Fibroblast of lung (primary cell): ENCODE results near the gene VAV1. TPM values are rescaled to one million over a fixed set of nuclear protein-coding genes. Genes with fewer than 3 reads are reported as not detected.

Experiments used
- DNase-seq, 2 donors: peaks; one replicate each; pipeline versions ENCODE4 v3.0.0 to v3.0.0-alpha.2; 2010; ENCODE audit warnings: low read depth in 2 of 2
- H2AFZ ChIP-seq: 2 replicates; pipeline ENCODE4 v1.5.1; 2012; ENCODE audit warnings: low read length, control low read depth, inconsistent platforms
- H3K27ac ChIP-seq: 2 replicates; pipeline ENCODE4 v1.5.1; 2011; ENCODE audit warnings: low read length, control low read depth; ENCODE audit not compliant: insufficient read depth
- H3K27me3 ChIP-seq: 2 replicates; pipeline ENCODE4 v1.5.1; 2011; ENCODE audit warnings: mild to moderate bottlenecking, low read length; ENCODE audit not compliant: control insufficient read depth, insufficient read depth
- H3K36me3 ChIP-seq: 2 replicates; pipeline ENCODE4 v1.5.1; 2011; ENCODE audit warnings: low read length; ENCODE audit not compliant: control insufficient read depth, insufficient read depth
- H3K4me1 ChIP-seq: 2 replicates; pipeline ENCODE4 v1.5.1; 2011; ENCODE audit warnings: low read length; ENCODE audit not compliant: control insufficient read depth, insufficient read depth; ENCODE audit errors: extremely low read depth
- H3K4me2 ChIP-seq: 2 replicates; pipeline ENCODE4 v1.5.1; 2011; ENCODE audit warnings: low read length, control low read depth; ENCODE audit not compliant: insufficient read depth; ENCODE audit errors: extremely low read depth
- H3K4me3 ChIP-seq, 4 experiments: fragments of 200-600 bp in 1 of 4; sonication (generic) in 1 of 4; replicated peaks in 1 of 4; 2 replicates each; pipeline ENCODE4 v1.5.1; 2011 to 2016; ENCODE audit warnings: low read length in 4 of 4, low read depth in 3 of 4, mild to moderate bottlenecking in 3 of 4, control low read depth in 2 of 4, inconsistent platforms in 1 of 4, mixed read lengths in 1 of 4; ENCODE audit not compliant: insufficient read depth in 1 of 4; ENCODE audit errors: control extremely low read depth in 1 of 4
- H3K79me2 ChIP-seq: 2 replicates; pipeline ENCODE4 v1.5.1; 2012; ENCODE audit warnings: mild to moderate bottlenecking, low read length, inconsistent platforms; ENCODE audit not compliant: control insufficient read depth, insufficient read depth
- H3K9ac ChIP-seq: 2 replicates; pipeline ENCODE4 v1.5.1; 2011; ENCODE audit warnings: mild to moderate bottlenecking, low read length, control low read depth; ENCODE audit not compliant: insufficient read depth
- H3K9me3 ChIP-seq: 2 replicates; pipeline ENCODE4 v1.5.1; 2012; ENCODE audit warnings: low read depth, low read length; ENCODE audit not compliant: control insufficient read depth, insufficient read depth
- H4K20me1 ChIP-seq: 2 replicates; pipeline ENCODE4 v1.5.1; 2011; ENCODE audit warnings: low read length; ENCODE audit not compliant: control insufficient read depth, insufficient read depth; ENCODE audit errors: extremely low read depth
- CTCF ChIP-seq, 2 donors: IDR thresholded peaks in 1 of 2; conservative IDR thresholded peaks in 1 of 2; 1 replicate in 1 of 2; 2 replicates in 1 of 2; pipeline ENCODE4 v1.5.1; 2011 to 2012; ENCODE audit warnings: low read length in 2 of 2, control low read depth in 1 of 2, inconsistent platforms in 1 of 2, low read depth in 1 of 2, mild to moderate bottlenecking in 1 of 2
- EZH2 ChIP-seq: IDR thresholded peaks from 2 replicates; pipeline ENCODE4 v1.5.1; 2012; ENCODE audit warnings: low read length, control low read depth, mild to moderate bottlenecking; ENCODE audit errors: missing control alignments
- polyA plus RNA-seq, 2 donors: library from polyadenylated mRNA; depleted of rRNA in 1 of 2; stranded (reverse) in 1 of 2; unstranded in 1 of 2; fragments of >200 nt; gene quantifications; 2 replicates each; pipeline ENCODE4 v1.2.1, GENCODE V29; 2011 to 2012; ENCODE audit warnings: missing spikeins in 1 of 2
- total RNA-seq: library from RNA; depleted of rRNA; stranded (reverse); fragments of >200 nt; gene quantifications from 2 replicates; pipeline ENCODE4 v1.2.1, GENCODE V29; 2014

VAV1 gene
- total and polyA plus RNA-seq, 2 donors (not counting 1 experiment from before 2014, with no cell fraction given) = not detected

- no peaks in the 10 kb centered on the region for H3K27me3 ChIP-seq
- DNase-seq = no peak
- no peak overlapping the region for H3K9ac ChIP-seq
- no peaks in the 10 kb centered on the region for H4K20me1 ChIP-seq
- no peak overlapping the region for H3K4me2 ChIP-seq
- H3K27ac ChIP-seq = no peak overlapping the region
- no peaks in the 10 kb centered on the region for H3K9me3 ChIP-seq
- no peak overlapping the region for H2AFZ ChIP-seq
- H3K36me3 ChIP-seq = no peaks in the 10 kb centered on the region
- no peaks in the 10 kb centered on the region for H3K79me2 ChIP-seq
- TF ChIP-seq CTCF (conservative IDR thresholded peaks at IDR 0.05 in 1 of 2, IDR thresholded peaks at IDR 0.05 in 1 of 2; ENCODE audit: low read depth in 1 of 2, low read length in 2 of 2) (no peak), EZH2 (no peak)
- H3K4me3 ChIP-seq = no peak overlapping the region
- H3K4me1 ChIP-seq = no peaks in the 10 kb centered on the region
Measured at GRCh38 chr19:6793973-6794372, 21.5 kb downstream of the VAV1 start.

- Histone ChIP-seq H3K9ac (no peak overlapping the region), H3K27me3 (no peaks in the 10 kb centered on the region), H3K9me3 (no peaks in the 10 kb centered on the region), H2AFZ (no peak overlapping the region), H3K36me3 (no peaks in the 10 kb centered on the region), H3K4me2 (no peak overlapping the region), H3K79me2 (no peaks in the 10 kb centered on the region), H3K27ac (no peak overlapping the region), H3K4me3 (no peak overlapping the region), H4K20me1 (no peaks in the 10 kb centered on the region), H3K4me1 (no peaks in the 10 kb centered on the region)
- no peak for DNase-seq
- TF ChIP-seq CTCF (conservative IDR thresholded peaks at IDR 0.05 in 1 of 2, IDR thresholded peaks at IDR 0.05 in 1 of 2; ENCODE audit: low read depth in 1 of 2, low read length in 2 of 2) = no peak
- TF ChIP-seq EZH2 = no peak
Measured at GRCh38 chr19:6794686-6795431, 22.4 kb downstream of the VAV1 start.

- Histone ChIP-seq H3K27ac (no peak overlapping the region), H3K4me2 (no peak overlapping the region), H3K9ac (no peak overlapping the region), H3K4me1 (no peaks in the 10 kb centered on the region), H3K27me3 (no peaks in the 10 kb centered on the region), H4K20me1 (no peaks in the 10 kb centered on the region), H3K4me3 (no peak overlapping the region), H3K9me3 (no peaks in the 10 kb centered on the region), H2AFZ (no peak overlapping the region), H3K79me2 (no peaks in the 10 kb centered on the region), H3K36me3 (no peaks in the 10 kb centered on the region)
- TF ChIP-seq EZH2 (no peak), CTCF (conservative IDR thresholded peaks at IDR 0.05 in 1 of 2, IDR thresholded peaks at IDR 0.05 in 1 of 2; ENCODE audit: low read depth in 1 of 2, low read length in 2 of 2) (no peak)
- DNase-seq = no peak
Measured at GRCh38 chr19:6796278-6796677, 23.8 kb downstream of the VAV1 start.
